ENCODE results near the gene CADM2.
"Not testable (repeated sequence)": the region's sequence is repeated elsewhere in the genome, so short reads cannot be mapped to it uniquely, and the experiment has no call there.

Gene CADM2

GRCh38 chr3:85706130-85706529 lies 747.3 kb downstream of the CADM2 start:
- H3K4me3 ChIP-seq (ENCODE audit: low read depth in 1 of 2, low read length in 2 of 2) = no peak overlapping the region
- H3K27ac ChIP-seq (ENCODE audit: low read depth, low read length) = no peak overlapping the region
- H3K9me3 ChIP-seq (ENCODE audit: low read length) = no peaks in the 10 kb centered on the region
- H3K9ac ChIP-seq (ENCODE audit: low read length) = no peak overlapping the region
- no peaks in the 10 kb centered on the region for H3K27me3 ChIP-seq (ENCODE audit: control insufficient read depth in 1 of 2, insufficient read depth in 2 of 2, low read length in 2 of 2)
- no peaks in the 10 kb centered on the region for H3K4me1 ChIP-seq (ENCODE audit: insufficient read depth, low read length)
- no peaks in the 10 kb centered on the region for H3K36me3 ChIP-seq (ENCODE audit: insufficient read depth, low read length)

GRCh38 chr3:85708325-85708724 lies 749.5 kb downstream of the CADM2 start:
- not testable (repeated sequence) for H3K36me3 ChIP-seq (ENCODE audit: insufficient read depth, low read length); H3K4me3 ChIP-seq (ENCODE audit: low read depth in 1 of 2, low read length in 2 of 2); H3K9me3 ChIP-seq (ENCODE audit: low read length); H3K4me1 ChIP-seq (ENCODE audit: insufficient read depth, low read length); H3K27ac ChIP-seq (ENCODE audit: low read depth, low read length); H3K27me3 ChIP-seq (ENCODE audit: control insufficient read depth in 1 of 2, insufficient read depth in 2 of 2, low read length in 2 of 2); H3K9ac ChIP-seq (ENCODE audit: low read length)

- Histone ChIP-seq H3K27ac (ENCODE audit: low read depth, low read length) (no peak overlapping the region), H3K4me3 (ENCODE audit: low read depth in 1 of 2, low read length in 2 of 2) (no peak overlapping the region)
Measured at GRCh38 chr3:85709346-85709892, 750.6 kb downstream of the CADM2 start.

GRCh38 chr3:85710490-85710889 lies 751.7 kb downstream of the CADM2 start:
- H3K27ac ChIP-seq (ENCODE audit: low read depth, low read length) = no peak overlapping the region
- no peaks in the 10 kb centered on the region for H3K27me3 ChIP-seq (ENCODE audit: control insufficient read depth in 1 of 2, insufficient read depth in 2 of 2, low read length in 2 of 2)
- H3K36me3 ChIP-seq (ENCODE audit: insufficient read depth, low read length) = no peaks in the 10 kb centered on the region
- H3K4me3 ChIP-seq (ENCODE audit: low read depth in 1 of 2, low read length in 2 of 2) = no peak overlapping the region
- H3K4me1 ChIP-seq (ENCODE audit: insufficient read depth, low read length) = no peaks in the 10 kb centered on the region
- no peak overlapping the region for H3K9ac ChIP-seq (ENCODE audit: low read length)
- no peaks in the 10 kb centered on the region for H3K9me3 ChIP-seq (ENCODE audit: low read length)

More at GRCh38 chr3:85709346-85709892, 750.6 kb downstream of the CADM2 start:
- H3K9me3 ChIP-seq (ENCODE audit: low read length) = no peaks in the 10 kb centered on the region
- H3K36me3 ChIP-seq (ENCODE audit: insufficient read depth, low read length) = no peaks in the 10 kb centered on the region
- H3K4me1 ChIP-seq (ENCODE audit: insufficient read depth, low read length) = no peaks in the 10 kb centered on the region
- no peaks in the 10 kb centered on the region for H3K27me3 ChIP-seq (ENCODE audit: control insufficient read depth in 1 of 2, insufficient read depth in 2 of 2, low read length in 2 of 2)
- no peak overlapping the region for H3K9ac ChIP-seq (ENCODE audit: low read length)

- no peak overlapping the region for H3K27ac ChIP-seq (ENCODE audit: low read depth, low read length)
Measured at GRCh38 chr3:85721409-85722145, 762.8 kb downstream of the CADM2 start.

GRCh38 chr3:85725809-85726208 lies 767.0 kb downstream of the CADM2 start:
- H3K9ac ChIP-seq (ENCODE audit: low read length) = no peak overlapping the region
- H3K9me3 ChIP-seq (ENCODE audit: low read length) = no peaks in the 10 kb centered on the region
- H3K27ac ChIP-seq (ENCODE audit: low read depth, low read length) = no peak overlapping the region
- no peaks in the 10 kb centered on the region for H3K4me1 ChIP-seq (ENCODE audit: insufficient read depth, low read length)
- H3K4me3 ChIP-seq (ENCODE audit: low read depth in 1 of 2, low read length in 2 of 2) = no peak overlapping the region
- H3K27me3 ChIP-seq (ENCODE audit: control insufficient read depth in 1 of 2, insufficient read depth in 2 of 2, low read length in 2 of 2) = no peaks in the 10 kb centered on the region
- no peaks in the 10 kb centered on the region for H3K36me3 ChIP-seq (ENCODE audit: insufficient read depth, low read length)

More at GRCh38 chr3:85721409-85722145, 762.8 kb downstream of the CADM2 start:
- no peaks in the 10 kb centered on the region for H3K9me3 ChIP-seq (ENCODE audit: low read length)
- no peak overlapping the region for H3K4me3 ChIP-seq (ENCODE audit: low read depth in 1 of 2, low read length in 2 of 2)
- H3K4me1 ChIP-seq (ENCODE audit: insufficient read depth, low read length) = no peaks in the 10 kb centered on the region
- H3K36me3 ChIP-seq (ENCODE audit: insufficient read depth, low read length) = no peaks in the 10 kb centered on the region
- no peak overlapping the region for H3K9ac ChIP-seq (ENCODE audit: low read length)
- no peaks in the 10 kb centered on the region for H3K27me3 ChIP-seq (ENCODE audit: control insufficient read depth in 1 of 2, insufficient read depth in 2 of 2, low read length in 2 of 2)

- Histone ChIP-seq H3K4me3 (ENCODE audit: low read depth in 1 of 2, low read length in 2 of 2) (no peak overlapping the region), H3K9me3 (ENCODE audit: low read length) (no peaks in the 10 kb centered on the region), H3K27me3 (ENCODE audit: control insufficient read depth in 1 of 2, insufficient read depth in 2 of 2, low read length in 2 of 2) (no peaks in the 10 kb centered on the region), H3K4me1 (ENCODE audit: insufficient read depth, low read length) (no peaks in the 10 kb centered on the region), H3K27ac (ENCODE audit: low read depth, low read length) (no peak overlapping the region), H3K36me3 (ENCODE audit: insufficient read depth, low read length) (no peaks in the 10 kb centered on the region), H3K9ac (ENCODE audit: low read length) (no peak overlapping the region)
Measured at GRCh38 chr3:85726241-85726640, 767.5 kb downstream of the CADM2 start.

- H3K9ac ChIP-seq (ENCODE audit: low read length) = no peak overlapping the region
- H3K9me3 ChIP-seq (ENCODE audit: low read length) = no peaks in the 10 kb centered on the region
- no peaks in the 10 kb centered on the region for H3K36me3 ChIP-seq (ENCODE audit: insufficient read depth, low read length)
- H3K27ac ChIP-seq (ENCODE audit: low read depth, low read length) = no peak overlapping the region
- H3K27me3 ChIP-seq (ENCODE audit: control insufficient read depth in 1 of 2, insufficient read depth in 2 of 2, low read length in 2 of 2) = no peaks in the 10 kb centered on the region
- H3K4me1 ChIP-seq (ENCODE audit: insufficient read depth, low read length) = peaks cover 1% of the 10 kb centered on the region
- H3K4me3 ChIP-seq (ENCODE audit: low read depth in 1 of 2, low read length in 2 of 2) = no peak overlapping the region
Measured at GRCh38 chr3:85737846-85738245, 779.1 kb downstream of the CADM2 start.

- H3K36me3 ChIP-seq (ENCODE audit: insufficient read depth, low read length) = no peaks in the 10 kb centered on the region
- no peaks in the 10 kb centered on the region for H3K27me3 ChIP-seq (ENCODE audit: control insufficient read depth in 1 of 2, insufficient read depth in 2 of 2, low read length in 2 of 2)
- H3K9me3 ChIP-seq (ENCODE audit: low read length) = no peaks in the 10 kb centered on the region
- H3K4me3 ChIP-seq (ENCODE audit: low read depth in 1 of 2, low read length in 2 of 2) = no peak overlapping the region
- H3K27ac ChIP-seq (ENCODE audit: low read depth, low read length) = no peak overlapping the region
- H3K9ac ChIP-seq (ENCODE audit: low read length) = no peak overlapping the region
- peaks cover 6% of the 10 kb centered on the region for H3K4me1 ChIP-seq (ENCODE audit: insufficient read depth, low read length)
Measured at GRCh38 chr3:85740561-85740960, 781.8 kb downstream of the CADM2 start.

GRCh38 chr3:85758442-85758841 lies 799.7 kb downstream of the CADM2 start:
- H3K9ac ChIP-seq (ENCODE audit: low read length) = no peak overlapping the region

GRCh38 chr3:85760342-85760741 lies 801.6 kb downstream of the CADM2 start:
- no peak overlapping the region for H3K9ac ChIP-seq (ENCODE audit: low read length)
- no peaks in the 10 kb centered on the region for H3K36me3 ChIP-seq (ENCODE audit: insufficient read depth, low read length)
- H3K27ac ChIP-seq (ENCODE audit: low read depth, low read length) = no peak overlapping the region

More at GRCh38 chr3:85758442-85758841, 799.7 kb downstream of the CADM2 start:
- Histone ChIP-seq H3K4me1 (ENCODE audit: insufficient read depth, low read length) (no peaks in the 10 kb centered on the region), H3K27me3 (ENCODE audit: control insufficient read depth in 1 of 2, insufficient read depth in 2 of 2, low read length in 2 of 2) (no peaks in the 10 kb centered on the region), H3K9me3 (ENCODE audit: low read length) (no peaks in the 10 kb centered on the region), H3K4me3 (ENCODE audit: low read depth in 1 of 2, low read length in 2 of 2) (no peak overlapping the region), H3K27ac (ENCODE audit: low read depth, low read length) (no peak overlapping the region), H3K36me3 (ENCODE audit: insufficient read depth, low read length) (no peaks in the 10 kb centered on the region)

GRCh38 chr3:85780806-85781205 lies 822.0 kb downstream of the CADM2 start:
- no peak overlapping the region for H3K4me3 ChIP-seq (ENCODE audit: low read depth in 1 of 2, low read length in 2 of 2)
- H3K27me3 ChIP-seq (ENCODE audit: control insufficient read depth in 1 of 2, insufficient read depth in 2 of 2, low read length in 2 of 2) = no peaks in the 10 kb centered on the region
- H3K27ac ChIP-seq (ENCODE audit: low read depth, low read length) = no peak overlapping the region
- H3K9ac ChIP-seq (ENCODE audit: low read length) = no peak overlapping the region
- peaks cover 4% of the 10 kb centered on the region for H3K4me1 ChIP-seq (ENCODE audit: insufficient read depth, low read length)
- H3K9me3 ChIP-seq (ENCODE audit: low read length) = no peaks in the 10 kb centered on the region
- no peaks in the 10 kb centered on the region for H3K36me3 ChIP-seq (ENCODE audit: insufficient read depth, low read length)

More at GRCh38 chr3:85760342-85760741, 801.6 kb downstream of the CADM2 start:
- Histone ChIP-seq H3K4me1 (ENCODE audit: insufficient read depth, low read length) (no peaks in the 10 kb centered on the region), H3K27me3 (ENCODE audit: control insufficient read depth in 1 of 2, insufficient read depth in 2 of 2, low read length in 2 of 2) (no peaks in the 10 kb centered on the region), H3K4me3 (ENCODE audit: low read depth in 1 of 2, low read length in 2 of 2) (no peak overlapping the region), H3K9me3 (ENCODE audit: low read length) (no peaks in the 10 kb centered on the region)

All from muscle layer of colon (tissue), 2 donors.